A549 (cell line): ENCODE measurements around the gene IAPP. TPM values are rescaled to one million over a fixed set of nuclear protein-coding genes. Genes with fewer than 3 reads are reported as not detected.

ENCODE experiments used
- ATAC-seq, 2 experiments: fragments of 200-7000 bp in 1 of 2; fragments of >200 bp in 1 of 2; cut with Nextera tagmentation in 1 of 2; cut with Tn5 transposase in 1 of 2; 3 replicates each; pipeline versions ENCODE4 v1.8.0 to v1.9.1; 2018 to 2020; ENCODE audit warnings: mild to moderate bottlenecking in 1 of 2, moderate library complexity in 1 of 2
- CTCF ChIA-PET: fragments of 300-600 bp; sonication (Branson Sonifier 250); formaldehyde crosslinking; extraction: SDS; loops from one replicate; lab custom pipeline; 2021; ENCODE audit warnings: antibody characterized with exemption, inconsistent platforms; lab: Yijun Ruan, JAX
- POLR2A ChIA-PET: fragments of 350-600 bp; formaldehyde crosslinking; extraction: SDS; loops from one replicate; lab custom pipeline; 2021; ENCODE audit warnings: antibody characterized with exemption, inconsistent platforms; lab: Yijun Ruan, JAX
- DNase-seq, 2 experiments: peaks; one replicate each; pipeline versions ENCODE4 v3.0.0 to v3.0.0-alpha.2; 2011 to 2016; ENCODE audit warnings: low read depth in 1 of 2, low spot score in 1 of 2
- FAIRE-seq: peaks from 2 replicates; lab custom pipeline; 2011; peaks lifted over from hg19 to GRCh38; lab: Jason Lieb, UNC
- H3K27ac ChIP-seq, 2 experiments: fragments of >200 bp; sonication (Bioruptor Twin); formaldehyde crosslinking; 3 replicates each; pipeline ENCODE4 v1.5.1; 2016 to 2017
- H3K4me1 ChIP-seq: fragments of >200 bp; sonication (Bioruptor Twin); formaldehyde crosslinking; 3 replicates; pipeline ENCODE4 v1.6.1; 2016
- H3K4me2 ChIP-seq: fragments of >200 bp; sonication (Bioruptor Twin); formaldehyde crosslinking; 3 replicates; pipeline ENCODE4 v1.6.1; 2016
- H3K4me3 ChIP-seq: fragments of >200 bp; sonication (Bioruptor Twin); formaldehyde crosslinking; 3 replicates; pipeline ENCODE4 v1.5.1; 2016
- H3K9me3 ChIP-seq: fragments of >200 bp; sonication (Bioruptor Twin); formaldehyde crosslinking; 3 replicates; pipeline ENCODE4 v1.6.1; 2016
- BHLHE40 ChIP-seq: IDR thresholded peaks from 2 replicates; pipeline ENCODE4 v1.6.1; 2012; ENCODE audit warnings: low read depth, low read length, inconsistent platforms
- CEBPB ChIP-seq, 2 experiments: fragments of >200 bp in 1 of 2; sonication (Bioruptor Twin) in 1 of 2; formaldehyde crosslinking in 1 of 2; IDR thresholded peaks; 2 replicates each; pipeline ENCODE4 v1.6.1; 2012 to 2016
- EHF ChIP-seq: fragments of 250-450 bp; sonication (Bioruptor Pico); IDR thresholded peaks from 2 replicates; pipeline ENCODE4 v1.5.0; 2020; ENCODE audit warnings: mild to moderate bottlenecking
- EP300 ChIP-seq, 2 experiments: fragments of >200 bp; sonication (Bioruptor Twin); formaldehyde crosslinking; IDR thresholded peaks; 2 replicates in 1 of 2; 3 replicates in 1 of 2; pipeline ENCODE4 v1.6.1; 2016 to 2017
- JUN ChIP-seq, 2 experiments: fragments of >200 bp; sonication (Bioruptor Twin); formaldehyde crosslinking; IDR thresholded peaks; 2 replicates in 1 of 2; 3 replicates in 1 of 2; pipeline ENCODE4 v1.6.1; 2016 to 2017
- JUNB ChIP-seq: fragments of >200 bp; sonication (Bioruptor Twin); formaldehyde crosslinking; IDR thresholded peaks from 2 replicates; pipeline ENCODE4 v1.6.1; 2016
- RAD21 ChIP-seq, 2 experiments: fragments of >200 bp in 1 of 2; sonication (Bioruptor Twin) in 1 of 2; formaldehyde crosslinking in 1 of 2; IDR thresholded peaks in 1 of 2; conservative IDR thresholded peaks in 1 of 2; 2 replicates in 1 of 2; 3 replicates in 1 of 2; pipeline ENCODE4 v1.6.1; 2012 to 2018; ENCODE audit warnings: inconsistent platforms in 1 of 2
- RARB ChIP-seq: fragments of 250-450 bp; sonication (Bioruptor Pico); IDR thresholded peaks from 2 replicates; pipeline ENCODE4 v1.8.0; 2021; ENCODE audit warnings: mild to moderate bottlenecking, moderate library complexity
- SMC3 ChIP-seq: fragments of >200 bp; sonication (Bioruptor Twin); formaldehyde crosslinking; IDR thresholded peaks from 3 replicates; pipeline ENCODE4 v1.6.1; 2018; ENCODE audit warnings: inconsistent platforms
- ZC3H11A ChIP-seq: fragments of 450-650 bp; IDR thresholded peaks from 2 replicates; pipeline ENCODE4 v1.6.1; 2014; ENCODE audit warnings: antibody characterized with exemption, mild to moderate bottlenecking
- ZSCAN20 ChIP-seq: fragments of 250-450 bp; sonication (Bioruptor Pico); IDR thresholded peaks from 2 replicates; pipeline ENCODE4 v1.8.0; 2022; ENCODE audit warnings: mild to moderate bottlenecking, moderate library complexity
- WGBS: methylation state at CpG from one replicate; pipeline ENCODE4 v1.1.6; 2017; ENCODE audit errors: missing lambda C conversion rate; 5-methylcytosine and 5-hydroxymethylcytosine counted together
- polyA minus RNA-seq: library from RNA; depleted of rRNA, polyadenylated mRNA; stranded (reverse); fragments of >200 nt; gene quantifications from 2 replicates; pipeline ENCODE4 v1.2.3, GENCODE V29; 2011; rRNA and poly(A)+ RNA removed
- polyA plus RNA-seq, 4 experiments: library from polyadenylated mRNA; depleted of rRNA in 3 of 4; stranded (reverse); fragments of >200 nt; fragmentation: RNase III in 1 of 4; extraction: RNeasy Plus Mini Kit Qiagen cat#74134 plus additional on column Dnase treatment in 1 of 4; gene quantifications; 2 replicates in 3 of 4; 3 replicates in 1 of 4; pipeline ENCODE4 v1.2.3, GENCODE V29; 2011 to 2017
- TF ChIP-seq, protein P1 (sequence below): fragments of 250-450 bp; sonication (Bioruptor Pico); IDR thresholded peaks from 2 replicates; pipeline ENCODE4 v1.5.0; 2021; ENCODE audit warnings: mild to moderate bottlenecking, moderate library complexity, borderline replicate concordance
- TF ChIP-seq, protein P2 (sequence below): fragments of 250-450 bp; sonication (Bioruptor Pico); IDR thresholded peaks from 2 replicates; pipeline ENCODE4 v1.5.0; 2020; ENCODE audit warnings: low read depth, mild to moderate bottlenecking, moderate library complexity
- TF ChIP-seq, protein P3 (sequence below): fragments of 450-650 bp; IDR thresholded peaks from 2 replicates; pipeline ENCODE4 v1.6.1; 2014; ENCODE audit warnings: antibody characterized with exemption
- TF ChIP-seq, protein P4 (sequence below): fragments of >200 bp; sonication (Bioruptor Twin); formaldehyde crosslinking; IDR thresholded peaks from 3 replicates; pipeline ENCODE4 v1.5.1; 2016
- TF ChIP-seq, protein P5 (sequence below): fragments of >200 bp; sonication (Bioruptor Twin); formaldehyde crosslinking; IDR thresholded peaks from 3 replicates; pipeline ENCODE4 v1.6.1; 2016

IAPP gene
- polyA plus RNA-seq (2011; rRNA removed): not detected in 2 replicates
- not detected in 2 replicates for polyA plus RNA-seq (2012; cell fraction: cytosol; rRNA removed)
- polyA plus RNA-seq (2012; cell fraction: nucleus; rRNA removed): not detected in 2 replicates
- polyA plus RNA-seq (2017; fragmentation: RNase III; extraction: RNeasy Plus Mini Kit Qiagen cat#74134 plus additional on column Dnase treatment): 0.09 TPM in 1 of 3 replicates, not detected in the others
- polyA minus RNA-seq: not detected in 2 replicates

DNA sequence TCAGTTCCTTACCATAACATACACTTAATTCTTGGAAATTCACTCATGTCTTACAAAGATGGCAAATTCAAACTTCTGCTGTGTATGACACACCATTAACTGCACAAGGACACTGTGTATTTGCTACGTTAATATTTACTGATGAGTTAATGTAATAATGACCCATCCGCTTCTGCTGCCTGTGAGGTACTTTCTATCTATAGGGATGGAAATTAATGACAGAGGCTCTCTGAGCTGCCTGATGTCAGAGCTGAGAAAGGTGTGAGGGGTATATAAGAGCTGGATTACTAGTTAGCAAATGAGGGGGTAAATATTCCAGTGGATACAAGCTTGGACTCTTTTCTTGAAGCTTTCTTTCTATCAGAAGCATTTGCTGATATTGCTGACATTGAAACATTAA, at the start of gene IAPP:
Gene IAPP, plus strand, starts transcription at position 301 of the 400 bp plus-strand sequence. CDS start 450 bp downstream, outside the sequence.
- CTCF ChIA-PET: interaction anchor here (1.2 kb wide), 1 partner anchor 76 kb away, joined by 3 read pairs; no protein-coding TSS in a partner anchor
- DNase-seq (no peak), FAIRE-seq (no peak), ATAC-seq (no peak)
- Histone ChIP-seq H3K27ac (no peak within 1 kb of the TSS), H3K4me2 (no peak within 1 kb of the TSS), H3K4me3 (no peak within 1 kb of the TSS), H3K4me1 (no peaks in the 10 kb centered on the region), H3K9me3 (no peaks in the 10 kb centered on the region)
- POLR2A ChIA-PET: no interaction called here
- WGBS: 41% methylated on average over 2 of the region's 2 CpGs
- TF ChIP-seq ZSCAN20 (CRISPR knock-in tag): no peak
- TF ChIP-seq JUN (IDR thresholded peaks at IDR 0.05): no peak
- TF ChIP-seq RARB (CRISPR knock-in tag): no peak
- TF ChIP-seq, protein P1, sequence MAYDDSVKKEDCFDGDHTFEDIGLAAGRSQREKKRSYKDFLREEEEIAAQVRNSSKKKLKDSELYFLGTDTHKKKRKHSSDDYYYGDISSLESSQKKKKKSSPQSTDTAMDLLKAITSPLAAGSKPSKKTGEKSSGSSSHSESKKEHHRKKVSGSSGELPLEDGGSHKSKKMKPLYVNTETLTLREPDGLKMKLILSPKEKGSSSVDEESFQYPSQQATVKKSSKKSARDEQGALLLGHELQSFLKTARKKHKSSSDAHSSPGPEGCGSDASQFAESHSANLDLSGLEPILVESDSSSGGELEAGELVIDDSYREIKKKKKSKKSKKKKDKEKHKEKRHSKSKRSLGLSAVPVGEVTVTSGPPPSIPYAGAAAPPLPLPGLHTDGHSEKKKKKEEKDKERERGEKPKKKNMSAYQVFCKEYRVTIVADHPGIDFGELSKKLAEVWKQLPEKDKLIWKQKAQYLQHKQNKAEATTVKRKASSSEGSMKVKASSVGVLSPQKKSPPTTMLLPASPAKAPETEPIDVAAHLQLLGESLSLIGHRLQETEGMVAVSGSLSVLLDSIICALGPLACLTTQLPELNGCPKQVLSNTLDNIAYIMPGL (CRISPR knock-in tag): no peak
- TF ChIP-seq, protein P2, sequence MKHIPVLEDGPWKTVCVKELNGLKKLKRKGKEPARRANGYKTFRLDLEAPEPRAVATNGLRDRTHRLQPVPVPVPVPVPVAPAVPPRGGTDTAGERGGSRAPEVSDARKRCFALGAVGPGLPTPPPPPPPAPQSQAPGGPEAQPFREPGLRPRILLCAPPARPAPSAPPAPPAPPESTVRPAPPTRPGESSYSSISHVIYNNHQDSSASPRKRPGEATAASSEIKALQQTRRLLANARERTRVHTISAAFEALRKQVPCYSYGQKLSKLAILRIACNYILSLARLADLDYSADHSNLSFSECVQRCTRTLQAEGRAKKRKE (CRISPR knock-in tag): no peak
- no peak for TF ChIP-seq EP300 (IDR thresholded peaks at IDR 0.05)
- TF ChIP-seq RAD21 (conservative IDR thresholded peaks at IDR 0.05 in 1 of 2, IDR thresholded peaks at IDR 0.05 in 1 of 2): no peak
- no peak for TF ChIP-seq JUNB

DNA sequence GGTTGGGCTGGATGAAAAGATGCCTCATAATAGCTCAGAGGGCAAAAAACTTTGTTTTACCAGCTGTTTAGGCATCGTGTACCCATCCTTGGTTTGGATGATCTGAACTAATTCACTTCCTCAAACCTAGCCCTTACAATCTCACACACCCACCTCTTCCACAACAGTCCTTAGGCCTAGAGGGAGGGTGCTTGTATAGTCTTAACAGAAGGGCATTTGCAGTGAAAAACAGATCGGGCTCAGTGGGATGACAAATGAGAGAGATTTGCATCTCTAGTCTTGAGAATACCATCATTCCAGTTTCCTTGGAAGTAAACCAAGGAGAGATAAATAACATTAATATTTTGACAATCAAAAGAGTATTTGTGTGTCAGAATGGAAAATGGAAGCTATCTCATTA, 49.0 kb upstream of the IAPP start:
- no peak for DNase-seq
- Histone ChIP-seq H3K27ac (no peak overlapping the region), H3K4me2 (no peak overlapping the region), H3K9me3 (0 out of 3 replicates have a peak, but pooled peaks cover 6% of the 10 kb centered on the region), H3K4me1 (no peaks in the 10 kb centered on the region), H3K4me3 (no peak overlapping the region)
- POLR2A ChIA-PET: no interaction called here
- ATAC-seq: no peak
- 17% methylated on average over 2 of the region's 2 CpGs for WGBS
- CTCF ChIA-PET: no interaction called here
- TF ChIP-seq EHF (CRISPR knock-in tag) (no peak), ZC3H11A (no peak), CEBPB (IDR thresholded peaks at IDR 0.05) (no peak), BHLHE40 (no peak), ZSCAN20 (CRISPR knock-in tag) (no peak), SMC3 (no peak)
- TF ChIP-seq, protein P3, sequence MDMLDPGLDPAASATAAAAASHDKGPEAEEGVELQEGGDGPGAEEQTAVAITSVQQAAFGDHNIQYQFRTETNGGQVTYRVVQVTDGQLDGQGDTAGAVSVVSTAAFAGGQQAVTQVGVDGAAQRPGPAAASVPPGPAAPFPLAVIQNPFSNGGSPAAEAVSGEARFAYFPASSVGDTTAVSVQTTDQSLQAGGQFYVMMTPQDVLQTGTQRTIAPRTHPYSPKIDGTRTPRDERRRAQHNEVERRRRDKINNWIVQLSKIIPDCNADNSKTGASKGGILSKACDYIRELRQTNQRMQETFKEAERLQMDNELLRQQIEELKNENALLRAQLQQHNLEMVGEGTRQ: no peak
- TF ChIP-seq, protein P4, sequence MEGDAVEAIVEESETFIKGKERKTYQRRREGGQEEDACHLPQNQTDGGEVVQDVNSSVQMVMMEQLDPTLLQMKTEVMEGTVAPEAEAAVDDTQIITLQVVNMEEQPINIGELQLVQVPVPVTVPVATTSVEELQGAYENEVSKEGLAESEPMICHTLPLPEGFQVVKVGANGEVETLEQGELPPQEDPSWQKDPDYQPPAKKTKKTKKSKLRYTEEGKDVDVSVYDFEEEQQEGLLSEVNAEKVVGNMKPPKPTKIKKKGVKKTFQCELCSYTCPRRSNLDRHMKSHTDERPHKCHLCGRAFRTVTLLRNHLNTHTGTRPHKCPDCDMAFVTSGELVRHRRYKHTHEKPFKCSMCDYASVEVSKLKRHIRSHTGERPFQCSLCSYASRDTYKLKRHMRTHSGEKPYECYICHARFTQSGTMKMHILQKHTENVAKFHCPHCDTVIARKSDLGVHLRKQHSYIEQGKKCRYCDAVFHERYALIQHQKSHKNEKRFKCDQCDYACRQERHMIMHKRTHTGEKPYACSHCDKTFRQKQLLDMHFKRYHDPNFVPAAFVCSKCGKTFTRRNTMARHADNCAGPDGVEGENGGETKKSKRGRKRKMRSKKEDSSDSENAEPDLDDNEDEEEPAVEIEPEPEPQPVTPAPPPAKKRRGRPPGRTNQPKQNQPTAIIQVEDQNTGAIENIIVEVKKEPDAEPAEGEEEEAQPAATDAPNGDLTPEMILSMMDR: no peak
- TF ChIP-seq, protein P5, sequence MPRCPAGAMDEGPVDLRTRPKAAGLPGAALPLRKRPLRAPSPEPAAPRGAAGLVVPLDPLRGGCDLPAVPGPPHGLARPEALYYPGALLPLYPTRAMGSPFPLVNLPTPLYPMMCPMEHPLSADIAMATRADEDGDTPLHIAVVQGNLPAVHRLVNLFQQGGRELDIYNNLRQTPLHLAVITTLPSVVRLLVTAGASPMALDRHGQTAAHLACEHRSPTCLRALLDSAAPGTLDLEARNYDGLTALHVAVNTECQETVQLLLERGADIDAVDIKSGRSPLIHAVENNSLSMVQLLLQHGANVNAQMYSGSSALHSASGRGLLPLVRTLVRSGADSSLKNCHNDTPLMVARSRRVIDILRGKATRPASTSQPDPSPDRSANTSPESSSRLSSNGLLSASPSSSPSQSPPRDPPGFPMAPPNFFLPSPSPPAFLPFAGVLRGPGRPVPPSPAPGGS: no peak
- no peak for FAIRE-seq
